Measurements from ENCODE around the gene RIMKLA.

RIMKLA gene

GRCh38 chr1:42430286-42431135 lies 49.9 kb downstream of the RIMKLA start:
- DNase-seq (ENCODE audit: low read depth) = no peak

- DNase-seq (ENCODE audit: low read depth) = no peak
These were observed 50.9 kb downstream of the RIMKLA start for GRCh38 chr1:42431514-42431913.

GRCh38 chr1:42432714-42433113 lies 52.1 kb downstream of the RIMKLA start:
- DNase-seq (ENCODE audit: low read depth) = no peak

DNA sequence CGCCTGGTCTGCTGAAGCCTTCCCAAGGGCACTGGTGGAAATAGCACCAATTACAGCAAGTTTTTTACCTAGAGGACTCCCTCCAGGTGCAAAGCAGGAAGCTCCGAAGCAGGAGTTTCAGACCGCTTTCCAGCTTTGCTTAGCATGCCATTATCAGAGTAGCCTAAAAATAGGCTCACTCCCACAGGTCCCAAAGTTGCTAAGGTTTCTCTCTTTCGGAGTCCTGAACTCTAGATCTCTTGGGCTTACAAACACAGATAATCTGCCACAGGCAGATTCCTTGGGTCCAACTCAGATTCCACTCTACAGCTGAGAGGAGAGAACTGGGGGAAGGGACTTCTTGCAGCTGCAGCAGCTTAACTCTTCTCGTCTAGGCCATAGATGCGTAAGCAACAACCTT lies 52.8 kb downstream of the RIMKLA start:
- no peak for DNase-seq (ENCODE audit: low read depth)

- DNase-seq (ENCODE audit: low read depth) = no peak
These were observed 53.7 kb downstream of the RIMKLA start for GRCh38 chr1:42434340-42434739.

DNA sequence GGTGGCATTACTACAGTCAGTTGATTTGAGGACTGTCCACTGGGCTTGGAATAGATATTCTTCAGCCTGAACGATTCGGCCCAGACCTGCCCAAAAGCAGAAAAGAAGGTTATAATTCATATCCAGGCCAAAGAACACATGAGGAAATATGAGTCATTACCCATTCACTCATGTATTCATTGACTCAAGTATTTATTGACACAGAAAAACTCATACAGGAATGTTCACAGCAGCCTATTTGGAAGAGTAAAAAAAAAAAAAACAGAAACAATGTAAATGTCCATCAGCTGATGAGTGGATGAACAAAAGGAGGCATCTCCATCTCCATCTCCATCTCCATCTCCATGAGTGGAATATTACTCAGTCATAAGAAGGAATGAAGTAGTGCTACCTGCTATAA lies 59.3 kb downstream of the RIMKLA start:
- no peak for DNase-seq (ENCODE audit: low read depth)

- DNase-seq (ENCODE audit: low read depth) = no peak
These were observed 62.1 kb downstream of the RIMKLA start for GRCh38 chr1:42442662-42443061.

- no peak for DNase-seq (ENCODE audit: low read depth)
These were observed 68.7 kb downstream of the RIMKLA start for GRCh38 chr1:42449256-42449655.

GRCh38 chr1:42450061-42450460 lies 69.5 kb downstream of the RIMKLA start:
- DNase-seq (ENCODE audit: low read depth) = no peak

GRCh38 chr1:42453386-42453785 lies 72.8 kb downstream of the RIMKLA start:
- no peak for DNase-seq (ENCODE audit: low read depth)

DNA sequence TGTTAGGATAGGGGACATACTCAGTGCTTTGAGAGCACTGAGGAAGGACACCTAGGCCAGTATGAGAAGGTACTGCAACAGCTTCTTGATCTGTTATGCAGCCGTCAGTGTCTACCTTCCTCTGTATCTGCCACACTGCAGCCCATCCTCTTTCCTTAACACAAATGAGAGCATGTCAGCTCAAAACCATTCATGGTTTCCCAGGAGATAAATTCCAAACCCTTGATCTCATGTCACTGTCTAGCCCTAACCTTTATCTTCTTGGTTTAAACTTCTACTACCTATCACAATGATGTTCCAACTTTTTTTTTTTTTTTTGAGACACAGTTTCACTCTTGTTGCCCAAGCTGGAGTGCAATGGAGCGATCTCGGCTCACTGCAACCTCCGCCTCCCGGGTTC lies 73.8 kb downstream of the RIMKLA start:
- DNase-seq (ENCODE audit: low read depth) = no peak

DNA sequence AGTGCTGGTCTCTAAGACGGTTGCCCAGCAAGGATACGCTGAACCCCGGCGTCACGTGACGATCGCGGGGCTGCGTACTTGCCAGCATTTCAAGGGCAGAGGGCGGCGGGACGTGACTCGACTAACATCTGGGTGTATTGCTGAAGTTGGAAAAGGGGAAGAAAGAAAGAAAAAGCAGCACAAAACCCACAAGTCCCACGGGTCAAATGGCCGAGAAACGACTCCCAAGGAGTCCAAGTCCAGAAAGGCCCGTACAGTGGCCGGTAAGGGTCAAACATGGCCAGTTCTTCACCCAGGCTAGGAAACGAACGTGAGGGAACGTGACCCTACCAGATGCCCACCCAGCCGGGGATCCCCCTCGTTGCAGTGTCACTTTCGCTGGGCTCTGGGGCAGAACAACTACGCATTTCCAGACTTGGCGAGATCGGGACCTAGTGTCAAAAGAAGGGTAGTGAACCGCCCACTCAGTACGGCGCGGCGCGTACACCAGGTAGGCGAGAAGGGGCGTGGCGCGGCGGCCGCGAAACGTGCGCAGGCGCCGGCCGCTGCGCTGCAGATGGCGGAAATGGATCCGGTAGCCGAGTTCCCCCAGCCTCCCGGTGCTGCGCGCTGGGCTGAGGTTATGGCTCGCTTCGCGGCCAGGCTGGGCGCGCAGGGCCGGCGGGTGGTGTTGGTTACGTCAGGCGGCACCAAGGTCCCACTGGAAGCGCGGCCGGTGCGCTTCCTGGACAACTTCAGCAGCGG lies 75.6 kb downstream of the RIMKLA start, which contains the start of the genes PPCS and ZMYND12:
Gene PPCS (plus strand): TSS at position 534 of the 744 bp plus-strand sequence. CDS start 23 bp downstream, at position 557.
Gene ZMYND12 (minus strand): TSS at position 13 of the 744 bp plus-strand sequence. CDS start 25 bp downstream, outside the sequence.
- peak; percentile 90 for DNase-seq (ENCODE audit: low read depth)

DNA sequence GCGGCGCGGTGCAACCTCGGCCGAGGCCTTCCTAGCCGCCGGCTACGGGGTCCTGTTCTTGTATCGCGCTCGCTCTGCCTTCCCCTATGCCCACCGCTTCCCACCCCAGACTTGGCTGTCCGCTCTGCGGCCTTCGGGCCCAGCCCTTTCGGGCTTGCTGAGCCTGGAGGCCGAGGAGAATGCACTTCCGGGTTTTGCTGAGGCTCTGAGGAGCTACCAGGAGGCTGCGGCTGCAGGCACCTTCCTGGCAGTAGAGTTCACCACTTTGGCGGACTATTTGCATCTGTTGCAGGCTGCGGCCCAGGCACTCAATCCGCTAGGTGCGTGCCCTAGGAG lies 76.1 kb downstream of the RIMKLA start:
- DNase-seq (ENCODE audit: low read depth) = peak; percentile 28

DNA sequence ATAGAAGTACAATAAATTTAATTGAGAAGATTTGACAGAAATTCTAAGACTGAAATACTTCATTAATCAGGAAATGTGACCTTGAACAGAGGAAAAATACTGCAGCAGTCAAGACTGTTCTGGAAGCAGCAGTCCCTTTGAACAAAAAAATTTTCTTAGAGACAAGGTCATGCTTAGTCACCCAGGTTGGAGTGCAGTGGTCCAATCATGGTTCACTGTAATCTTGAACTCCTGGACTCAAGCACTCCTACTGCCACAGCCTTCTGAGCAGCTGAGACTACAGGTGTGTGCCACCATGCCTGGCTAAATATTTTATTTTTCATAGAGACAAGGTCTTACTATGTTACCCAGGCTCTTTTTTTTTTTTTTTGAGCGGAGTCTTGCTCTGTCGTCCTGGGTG lies 80.6 kb downstream of the RIMKLA start:
- DNase-seq (ENCODE audit: low read depth) = no peak

DNA sequence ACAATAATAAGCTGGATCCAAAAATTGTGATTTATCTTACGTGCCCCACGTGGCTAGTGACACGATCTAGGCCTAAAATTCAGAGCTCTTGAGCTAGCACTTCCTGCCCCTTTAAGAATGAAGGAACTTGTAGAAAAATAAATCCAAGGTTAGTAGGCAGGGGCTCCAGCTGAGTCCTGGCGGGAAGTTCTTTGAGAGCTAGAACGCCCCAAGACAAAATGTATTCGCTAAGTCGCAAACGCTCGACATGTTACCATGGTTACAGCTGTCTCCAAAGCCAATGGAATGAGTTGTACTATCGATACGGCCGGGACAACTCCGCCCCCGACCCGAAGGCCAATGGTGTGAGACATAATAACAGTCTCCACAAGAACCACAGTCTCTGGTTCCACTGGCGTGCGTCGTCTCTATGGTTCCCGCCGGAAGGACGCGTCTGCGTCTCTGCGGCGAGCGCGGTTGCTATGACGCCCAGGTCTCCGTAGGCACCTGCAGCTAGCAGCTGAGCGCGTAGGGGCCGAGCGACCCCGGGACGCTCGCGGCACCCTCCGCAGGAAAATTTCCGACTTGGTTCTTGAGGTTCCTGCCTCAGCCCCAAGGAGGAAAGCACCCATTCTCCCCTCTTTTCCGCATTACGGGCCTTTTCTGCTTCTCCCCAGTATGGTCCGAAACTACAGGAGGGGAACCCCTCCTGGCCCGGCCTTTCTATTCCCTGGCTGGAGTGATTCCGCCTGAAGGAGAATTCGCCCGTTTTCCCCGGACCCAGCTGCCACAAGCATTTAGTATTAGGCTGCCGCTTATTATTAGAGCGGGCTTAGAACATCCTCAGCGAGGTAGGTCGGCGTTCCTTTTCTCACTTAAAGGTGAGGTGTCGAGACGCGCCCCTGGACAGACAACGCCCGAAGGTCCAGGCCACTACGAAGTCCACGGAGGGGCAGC lies 82.5 kb downstream of the RIMKLA start, which contains the start of gene CCDC30:
Gene CCDC30 (plus strand): TSS at position 459 of the 936 bp plus-strand sequence. CDS start 17,266 bp downstream, outside the sequence.
- peak; percentile 93 for DNase-seq (ENCODE audit: low read depth)

DNA sequence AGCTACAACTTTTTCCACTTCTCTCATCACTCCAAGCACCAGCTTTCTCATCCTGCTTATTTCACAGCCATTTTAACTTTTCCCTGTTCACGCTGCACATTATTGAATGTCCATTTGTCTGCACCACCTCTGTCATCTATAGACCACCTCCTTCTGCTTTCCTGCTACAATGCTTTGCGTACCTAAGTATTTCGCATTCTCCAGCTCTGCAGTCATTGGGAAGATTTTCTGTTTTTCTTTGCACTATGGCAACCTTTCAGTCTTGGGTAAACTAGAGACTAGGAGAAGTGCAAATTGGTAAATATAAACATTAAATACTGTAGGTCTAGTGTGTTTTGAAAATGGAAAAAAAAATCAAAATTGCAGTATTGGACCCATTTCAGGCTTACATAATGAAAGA lies 83.3 kb downstream of the RIMKLA start:
- no peak for DNase-seq (ENCODE audit: low read depth)

DNA sequence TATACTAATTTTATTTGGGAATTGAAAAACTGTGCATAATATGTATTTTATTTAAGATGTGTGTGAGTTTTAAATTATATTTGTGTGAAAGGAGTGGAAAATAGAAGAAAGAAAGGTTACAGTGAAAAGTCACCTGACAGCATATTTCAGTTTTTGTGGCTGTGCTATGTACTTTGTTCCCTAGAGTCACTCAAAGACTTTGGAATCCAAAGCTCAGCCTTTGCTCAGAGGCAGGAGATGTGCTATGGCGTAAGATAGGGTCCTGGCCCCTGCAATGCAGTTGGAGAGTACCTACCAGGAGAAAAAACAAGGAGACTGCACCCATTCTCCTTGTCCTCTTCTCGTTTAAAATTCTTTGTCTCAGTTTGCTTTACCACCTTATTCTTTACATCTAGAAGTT lies 85.4 kb downstream of the RIMKLA start:
- DNase-seq (ENCODE audit: low read depth) = no peak

GRCh38 chr1:42469727-42470126 lies 89.1 kb downstream of the RIMKLA start:
- DNase-seq (ENCODE audit: low read depth) = no peak

Data from activated T-helper 9 cell treated with anti-CD3 and anti-CD28 coated beads, Interleukin-2, amount 50 U/mL, for 16 hours (primary cell).